NOMO-1 (cell line): ENCODE measurements around the gene SYTL5.

ENCODE experiments used
- DNase-seq, 2 experiments: peaks; one replicate each; lab custom pipeline; 2025; ENCODE audit not compliant: unreplicated experiment in 2 of 2; lab: John Stamatoyannopoulos, UW

Gene SYTL5

DNA sequence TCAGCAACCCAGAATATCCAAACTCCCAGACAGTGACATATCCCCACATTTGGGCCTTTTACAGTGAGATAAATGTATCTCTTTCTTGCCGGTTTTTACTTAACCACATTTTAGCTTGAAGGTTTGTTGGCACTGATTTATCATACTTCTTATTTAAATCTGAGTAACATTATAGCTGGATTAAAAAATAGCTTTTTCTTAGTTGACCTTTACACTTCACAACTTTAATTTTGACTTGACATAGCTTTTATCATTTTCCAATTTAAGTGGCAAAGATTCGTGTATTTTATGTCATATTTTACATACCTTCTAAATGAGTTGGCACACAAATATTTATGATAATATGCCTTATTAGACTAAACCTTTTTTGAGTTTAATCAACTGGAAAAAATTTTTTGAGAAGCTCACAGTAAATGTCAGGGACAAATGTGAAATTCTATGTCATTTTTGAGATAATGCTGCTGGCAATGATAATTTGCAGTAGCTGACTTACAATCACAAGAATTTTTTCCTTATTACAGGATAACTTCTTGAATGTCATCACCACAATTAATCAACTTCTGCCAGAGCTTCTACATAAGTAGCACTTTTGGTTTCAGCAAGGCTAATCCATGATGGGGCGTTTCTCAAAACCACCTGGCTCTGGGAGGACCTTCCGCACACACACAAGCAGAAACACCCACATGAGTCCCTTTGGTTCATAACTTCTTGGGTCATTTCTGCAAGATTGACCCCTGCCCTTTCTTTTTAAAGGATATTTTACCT, 80.3 kb downstream of the SYTL5 start:
- no peak for DNase-seq

- no peak for DNase-seq
Measured at GRCh38 chrX:38087594-38087993, 81.2 kb downstream of the SYTL5 start.

GRCh38 chrX:38089173-38089982, 83.0 kb downstream of the SYTL5 start:
- DNase-seq = no peak

DNA sequence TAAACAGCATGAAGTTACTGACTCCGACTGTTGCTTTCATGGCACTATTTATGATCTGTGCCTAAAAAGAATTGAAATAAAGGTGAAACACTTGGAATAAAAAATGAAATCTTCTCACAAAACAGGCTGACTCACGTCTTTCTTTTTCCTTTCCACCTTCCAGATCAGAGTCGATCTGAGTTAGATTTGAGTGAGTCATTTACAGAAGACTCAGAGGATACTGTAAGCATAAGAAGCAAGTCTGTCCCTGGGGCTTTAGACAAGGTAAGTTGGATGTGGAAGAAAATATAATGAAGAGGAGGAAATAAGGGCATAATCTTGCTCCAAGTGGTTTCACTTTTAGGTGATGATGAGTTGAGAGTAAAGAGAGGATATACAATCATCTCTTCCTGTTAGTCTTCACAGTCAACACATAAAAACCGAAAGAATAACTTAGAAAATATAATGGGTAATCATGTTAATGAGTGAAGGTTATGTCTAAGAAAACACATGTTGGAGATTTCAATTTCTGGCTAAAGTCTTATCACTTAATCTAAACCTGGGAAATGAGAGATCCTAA, 89.7 kb downstream of the SYTL5 start:
- DNase-seq = peak in 1 of 2 experiments; percentile 42

GRCh38 chrX:38099688-38100087, 93.3 kb downstream of the SYTL5 start:
- no peak for DNase-seq

GRCh38 chrX:38102240-38102639, 95.9 kb downstream of the SYTL5 start:
- DNase-seq = no peak

DNA sequence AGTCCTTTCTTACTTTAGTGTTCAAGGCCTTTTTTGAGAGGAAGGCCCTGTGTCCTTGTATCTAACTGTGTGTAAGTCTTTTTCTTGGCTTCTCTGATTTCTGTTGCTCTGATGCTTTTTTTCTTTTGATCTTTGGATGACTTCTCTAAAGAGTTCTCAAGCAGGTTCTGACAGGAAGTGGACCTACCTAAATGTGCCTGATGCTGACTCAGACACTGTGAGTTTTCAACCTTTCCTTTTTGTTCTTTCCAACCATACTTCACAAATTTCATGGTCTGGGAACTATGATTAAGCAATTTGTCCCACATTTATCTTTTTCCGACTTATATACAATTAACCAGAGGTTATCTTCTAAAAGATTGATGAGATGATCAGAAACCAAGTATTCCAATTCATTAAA, 96.5 kb downstream of the SYTL5 start:
- DNase-seq = no peak

DNA sequence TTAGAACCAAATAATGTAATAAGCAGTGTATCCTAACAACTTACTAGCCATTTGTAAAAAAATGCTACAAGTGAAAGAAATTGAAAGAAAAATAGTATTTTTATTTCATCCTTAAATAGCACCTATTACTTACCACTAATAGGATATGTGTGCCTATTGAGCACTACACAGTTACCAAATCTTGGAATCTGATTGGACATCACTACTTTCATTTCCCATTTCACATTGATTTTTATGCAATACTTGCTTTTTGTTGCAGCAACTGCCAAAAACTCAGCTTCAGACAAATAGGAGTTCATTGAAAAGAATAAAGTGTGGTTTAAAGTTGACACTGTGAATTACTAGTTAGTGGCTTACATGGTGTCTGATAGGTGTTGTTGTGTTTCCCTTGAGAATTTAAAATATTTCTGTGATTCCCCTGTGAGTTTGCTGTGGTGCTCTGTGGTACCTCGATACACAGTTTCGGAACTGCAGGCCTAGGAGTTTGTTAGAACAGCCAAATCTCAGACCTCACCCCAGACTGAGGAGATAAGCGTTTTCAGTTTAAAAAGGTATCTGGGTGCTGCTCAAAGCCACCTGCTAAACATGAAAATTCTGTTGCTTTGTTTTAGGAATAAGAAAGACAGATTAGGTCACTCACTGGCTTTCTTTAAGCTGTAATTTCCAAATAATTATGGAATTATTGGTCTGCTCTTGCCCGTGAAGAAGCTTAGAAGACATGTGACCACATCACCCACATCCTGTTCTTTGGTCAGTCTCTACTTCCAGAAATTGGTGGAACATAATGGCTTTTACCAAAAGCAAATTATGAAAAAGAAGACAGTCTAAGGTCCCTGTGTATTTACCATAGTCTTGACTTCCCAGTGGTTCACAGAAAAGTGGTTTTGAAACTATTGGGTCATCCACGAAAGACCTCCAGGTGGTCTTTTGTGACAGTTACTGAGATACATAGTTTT, 97.8 kb downstream of the SYTL5 start:
- peak; percentile 18 to 77 for DNase-seq

- DNase-seq = no peak
Measured at GRCh38 chrX:38105216-38105725, 98.9 kb downstream of the SYTL5 start.

GRCh38 chrX:38106991-38107655, 100.8 kb downstream of the SYTL5 start:
- no peak for DNase-seq

DNA sequence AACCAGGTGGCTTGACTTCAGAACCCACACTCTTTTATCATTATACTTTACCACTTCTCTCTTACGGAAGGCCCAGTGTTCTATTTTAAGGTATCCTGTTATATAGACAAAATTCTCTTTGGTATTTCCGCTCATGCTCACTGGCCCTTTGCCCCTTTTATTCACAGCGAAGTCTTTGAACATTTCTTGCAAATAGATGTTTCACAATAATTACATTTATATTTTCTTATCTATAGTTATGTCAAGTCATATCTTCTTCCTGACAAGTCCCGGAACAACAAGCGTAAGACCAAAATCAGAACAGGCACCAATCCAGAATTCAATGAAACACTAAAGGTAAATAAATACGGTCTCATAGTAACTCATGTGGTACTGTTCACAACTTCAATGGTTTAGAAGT, 102.0 kb downstream of the SYTL5 start:
- peak; percentile 21 to 62 for DNase-seq

DNA sequence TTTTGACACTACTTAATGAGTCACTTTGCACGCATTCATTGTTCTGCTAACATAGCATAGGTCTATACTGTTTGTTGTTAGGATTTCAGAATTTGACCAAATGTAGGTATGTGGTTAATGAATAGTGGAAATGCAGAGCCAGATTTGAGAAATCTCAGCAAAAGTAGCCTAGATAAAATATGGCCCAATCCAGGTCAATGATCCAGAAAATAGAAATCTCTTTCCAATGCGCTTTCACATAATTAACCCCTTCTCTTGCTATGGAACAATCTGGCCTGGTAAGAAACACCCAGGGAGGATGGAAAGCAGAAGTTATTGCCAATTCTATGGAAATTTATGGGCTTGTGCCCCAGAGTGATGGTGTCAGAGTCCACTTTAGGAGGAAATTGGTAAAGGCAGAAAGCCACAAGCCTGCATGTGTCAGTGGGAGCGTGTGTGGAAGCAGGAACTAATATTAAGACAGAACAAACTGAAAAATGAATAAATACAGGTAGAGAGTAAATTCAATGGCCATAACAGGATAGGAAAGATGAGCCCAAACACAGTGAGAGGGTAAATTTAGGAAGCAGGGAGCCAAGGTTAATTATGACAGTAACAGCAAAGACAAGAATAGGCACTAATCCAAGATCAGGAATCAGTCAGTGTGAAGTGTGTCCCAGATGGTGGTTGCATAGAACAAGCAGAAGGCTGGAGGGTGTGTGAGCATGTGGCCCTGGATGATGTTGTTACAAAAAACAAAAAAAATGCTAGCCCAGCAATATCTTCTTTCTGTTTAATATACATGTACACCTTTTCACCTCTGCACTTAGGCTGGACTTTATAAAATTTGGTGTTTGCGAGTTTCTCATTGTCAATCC, 102.9 kb downstream of the SYTL5 start:
- DNase-seq = peak; percentile 59 to 72

- DNase-seq = no peak
Measured at GRCh38 chrX:38110231-38110630, 103.9 kb downstream of the SYTL5 start.

DNA sequence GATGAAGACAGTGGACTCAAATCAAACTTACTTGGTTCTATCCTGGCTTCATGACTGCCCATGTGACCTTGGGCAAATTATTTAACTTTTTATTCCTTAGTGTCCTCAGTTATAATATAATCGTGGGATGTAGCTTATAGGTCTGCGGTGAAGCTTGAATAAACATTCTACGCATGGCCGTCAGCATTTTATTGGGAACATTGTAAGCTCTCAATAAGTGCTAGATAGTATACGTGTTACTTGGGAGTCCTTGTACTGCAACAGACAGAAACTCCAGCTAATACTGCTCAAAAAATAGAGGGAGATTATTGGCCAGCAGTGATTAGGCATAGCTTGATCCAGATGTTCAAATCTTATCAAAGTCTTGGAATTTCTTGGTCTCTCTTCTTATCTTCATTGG, 104.8 kb downstream of the SYTL5 start:
- DNase-seq = no peak

- no peak for DNase-seq
Measured at GRCh38 chrX:38112566-38112965, 106.2 kb downstream of the SYTL5 start.

- no peak for DNase-seq
Measured at GRCh38 chrX:38116706-38117105, 110.4 kb downstream of the SYTL5 start.

- no peak for DNase-seq
Measured at GRCh38 chrX:38117485-38117884, 111.1 kb downstream of the SYTL5 start.

- DNase-seq = no peak
Measured at GRCh38 chrX:38124000-38124399, 117.6 kb downstream of the SYTL5 start.

DNA sequence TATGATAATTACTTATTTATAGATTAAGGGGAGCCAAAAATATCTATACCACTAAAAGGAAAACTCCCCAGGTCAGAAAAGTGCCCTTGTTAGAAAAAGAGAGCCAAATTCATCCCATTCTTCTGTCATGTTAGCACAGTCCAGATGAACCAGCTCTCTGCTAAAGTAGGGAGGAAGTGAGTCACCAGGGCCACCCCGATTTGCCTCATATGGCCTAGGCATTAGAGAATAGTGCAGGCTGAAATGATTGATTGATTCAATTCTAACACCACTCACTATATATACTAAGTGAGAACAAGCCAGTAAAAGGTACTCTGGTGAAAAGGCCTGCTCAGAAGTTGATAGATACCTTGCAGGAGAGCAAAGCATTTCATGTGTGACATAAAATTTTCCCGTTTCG, 119.8 kb downstream of the SYTL5 start:
- DNase-seq = peak in 1 of 2 experiments; percentile 12
